Hematopoietic multipotent progenitor cell treated with erythropoietin and hydrocortisone succinate and interleukin-3 and kit ligand, for 15 days (in vitro differentiated cells): ENCODE results near the gene CARD9.
A peak's percentile ranks its signal among the peaks of the same experiment; 100 is the strongest.

Source experiments
- DNase-seq: peaks from one replicate; pipeline ENCODE4 v3.0.0-alpha.2; 2015; ENCODE audit warnings: low spot score

CARD9 gene

GRCh38 chr9:136347472-136348256, 25.8 kb downstream of the CARD9 start:
- DNase-seq = no peak

DNA sequence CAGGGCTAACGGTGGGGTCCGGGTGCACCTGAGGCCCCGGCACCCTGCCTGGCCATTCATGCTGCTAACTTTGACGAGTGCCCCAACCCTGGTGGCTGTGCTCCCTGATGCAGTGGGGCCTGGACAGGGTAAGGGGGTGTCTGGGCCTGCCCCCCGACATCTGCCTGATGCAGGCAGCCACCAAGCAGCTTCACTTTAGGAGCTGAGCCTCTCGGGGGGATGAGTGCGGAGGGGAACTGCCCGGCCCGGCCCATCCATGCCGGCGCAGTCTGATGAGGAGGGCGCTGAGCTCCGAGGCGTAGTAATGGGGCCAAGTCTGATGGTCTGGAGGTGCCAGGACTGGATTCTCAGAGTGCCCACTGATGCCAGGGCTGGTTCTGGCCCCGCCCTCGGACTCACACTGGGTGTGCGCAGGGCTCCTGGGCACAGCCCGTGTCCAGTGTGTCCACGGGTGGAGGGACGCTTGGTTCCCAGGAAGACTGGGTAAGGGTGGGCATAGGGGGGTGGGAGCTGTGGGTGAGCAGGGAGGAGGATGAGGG, 26.5 kb downstream of the CARD9 start:
- DNase-seq = no peak

DNA sequence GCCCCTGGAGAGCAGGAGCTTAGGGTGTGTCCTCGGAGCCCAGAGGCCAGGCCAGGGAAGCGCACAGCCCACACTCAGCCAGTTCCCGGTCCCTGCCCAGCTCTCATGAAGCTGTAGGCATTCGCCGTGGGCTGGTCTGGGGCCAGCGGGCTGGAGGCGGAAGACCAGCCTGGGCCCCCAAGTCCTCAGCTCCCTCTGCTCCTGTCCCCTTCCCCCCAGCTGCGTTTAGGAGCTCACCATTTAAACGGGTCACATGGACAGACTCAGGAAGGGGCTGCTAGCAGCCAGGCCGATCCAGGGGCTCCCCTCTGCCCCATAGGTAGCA, 27.4 kb downstream of the CARD9 start:
- no peak for DNase-seq

DNA sequence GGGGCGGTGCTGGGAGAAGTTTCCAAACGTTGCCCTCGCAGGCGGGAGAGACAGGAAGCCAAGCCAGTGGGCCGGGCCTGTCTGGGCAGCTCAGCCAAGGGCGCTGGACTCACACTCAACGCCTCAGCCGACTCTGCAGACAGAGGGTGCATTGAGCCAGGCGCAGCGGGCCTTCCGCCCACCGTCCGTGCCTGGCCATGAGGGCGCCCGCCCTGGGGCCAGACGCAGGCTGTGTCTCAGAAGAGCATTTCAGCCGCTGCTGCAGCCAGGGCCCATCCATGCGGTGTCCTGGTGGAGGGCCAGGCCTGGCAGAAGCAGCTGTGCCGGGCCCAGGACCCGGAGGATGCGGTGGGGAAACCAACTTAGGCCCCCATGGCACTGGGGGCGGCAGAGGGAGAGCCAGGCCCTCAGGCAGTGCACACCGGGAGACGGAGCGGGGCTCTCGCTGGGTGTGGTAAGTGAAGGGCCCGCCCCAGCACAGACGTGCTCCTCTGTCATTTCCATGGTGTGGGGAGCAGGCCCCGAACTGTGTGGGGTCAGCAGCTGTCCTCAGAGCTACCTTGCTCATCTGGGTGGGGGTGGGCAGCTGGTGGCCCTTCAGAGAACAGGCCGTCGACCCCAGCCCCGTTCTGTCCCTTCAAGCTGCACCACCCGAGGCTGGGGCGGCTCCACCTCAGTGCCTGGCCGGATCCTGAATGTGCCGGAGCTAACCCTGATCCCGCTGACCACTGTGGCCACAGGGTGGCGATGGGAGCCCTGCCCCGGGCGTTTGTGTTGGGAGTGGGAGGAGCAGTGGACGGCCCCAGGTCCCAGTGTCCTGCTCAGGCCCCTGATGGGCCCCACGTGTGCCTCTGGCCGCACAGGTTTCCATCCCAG, 27.9 kb downstream of the CARD9 start:
- no peak for DNase-seq

DNA sequence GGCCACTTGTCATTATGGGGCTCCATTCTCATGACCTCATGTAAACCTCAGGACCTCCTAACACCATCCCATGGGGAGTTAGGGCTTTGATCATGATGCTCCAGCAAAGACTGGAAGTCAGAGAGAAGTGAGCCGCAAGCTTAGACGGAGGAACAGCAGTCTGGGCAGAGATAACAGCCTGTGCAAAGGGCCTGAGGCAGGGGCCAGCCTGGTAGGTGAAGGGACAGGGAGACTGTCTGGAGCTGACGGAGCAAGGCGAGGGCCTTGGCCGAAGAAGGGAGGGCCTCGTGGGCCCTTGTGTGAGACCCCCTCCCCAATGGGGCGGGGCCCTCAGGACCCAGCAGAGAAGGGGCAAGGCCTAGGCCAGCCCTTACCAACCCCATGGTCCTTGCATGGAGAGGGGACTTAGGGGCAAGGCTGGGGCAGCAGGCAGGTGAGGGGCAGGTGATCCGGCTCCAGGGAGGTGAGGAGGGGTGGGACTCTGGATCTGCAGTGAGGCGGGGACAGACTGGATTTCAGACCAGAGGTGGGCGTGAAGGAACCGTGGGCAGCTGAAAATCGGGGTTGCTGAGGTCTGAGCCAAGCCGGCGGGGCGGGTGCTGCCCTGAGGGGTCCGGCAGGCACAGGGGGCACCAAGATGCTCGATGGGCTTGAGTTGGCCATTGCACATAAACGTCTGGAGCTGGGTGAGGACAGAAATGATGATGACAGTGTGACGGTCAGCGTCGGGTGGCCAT, 28.8 kb downstream of the CARD9 start:
- no peak for DNase-seq

- DNase-seq = no peak
These were observed 29.6 kb downstream of the CARD9 start for GRCh38 chr9:136343884-136344269.

DNA sequence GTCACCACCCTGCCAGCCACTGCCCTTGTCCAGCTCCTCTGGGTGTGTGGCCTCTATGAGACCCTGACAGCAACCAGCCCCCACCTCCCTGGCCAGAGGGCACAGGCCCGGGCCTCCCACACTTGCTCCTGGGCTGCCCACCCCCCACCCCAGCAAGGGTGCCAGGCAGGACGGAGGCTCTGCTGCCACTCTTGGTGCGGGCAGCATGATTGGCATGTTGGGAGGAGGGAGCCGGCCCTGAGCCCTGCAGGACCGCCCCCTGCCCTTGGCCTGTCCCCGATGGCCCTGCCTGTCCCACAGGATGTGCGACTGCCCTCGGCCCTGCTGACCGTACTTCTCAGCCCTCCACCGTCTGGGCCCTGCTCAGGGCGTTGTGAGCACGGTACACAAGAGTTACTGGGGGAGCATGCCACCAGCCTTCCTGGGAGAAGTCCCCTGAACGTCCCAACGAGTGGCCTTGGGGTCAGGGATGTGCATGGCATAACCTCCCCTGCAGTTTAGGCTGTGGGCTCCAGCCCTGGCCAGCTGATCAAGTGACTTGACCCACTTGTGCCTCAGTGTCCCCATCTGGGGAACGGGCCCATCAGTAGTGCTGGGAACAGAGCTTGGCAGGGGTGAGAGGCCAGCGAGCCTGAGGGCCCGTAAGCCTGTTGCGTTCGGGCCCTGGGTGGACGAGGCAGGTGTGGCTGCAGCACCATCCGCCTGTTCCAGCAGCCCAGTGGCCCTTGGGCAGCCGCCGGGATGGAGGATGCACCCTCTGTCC, 30.2 kb downstream of the CARD9 start:
- DNase-seq = no peak

- peak; percentile 81 for DNase-seq
These were observed 31.0 kb downstream of the CARD9 start for GRCh38 chr9:136342181-136343120.

- DNase-seq = no peak
These were observed 31.7 kb downstream of the CARD9 start for GRCh38 chr9:136341769-136342168.

DNA sequence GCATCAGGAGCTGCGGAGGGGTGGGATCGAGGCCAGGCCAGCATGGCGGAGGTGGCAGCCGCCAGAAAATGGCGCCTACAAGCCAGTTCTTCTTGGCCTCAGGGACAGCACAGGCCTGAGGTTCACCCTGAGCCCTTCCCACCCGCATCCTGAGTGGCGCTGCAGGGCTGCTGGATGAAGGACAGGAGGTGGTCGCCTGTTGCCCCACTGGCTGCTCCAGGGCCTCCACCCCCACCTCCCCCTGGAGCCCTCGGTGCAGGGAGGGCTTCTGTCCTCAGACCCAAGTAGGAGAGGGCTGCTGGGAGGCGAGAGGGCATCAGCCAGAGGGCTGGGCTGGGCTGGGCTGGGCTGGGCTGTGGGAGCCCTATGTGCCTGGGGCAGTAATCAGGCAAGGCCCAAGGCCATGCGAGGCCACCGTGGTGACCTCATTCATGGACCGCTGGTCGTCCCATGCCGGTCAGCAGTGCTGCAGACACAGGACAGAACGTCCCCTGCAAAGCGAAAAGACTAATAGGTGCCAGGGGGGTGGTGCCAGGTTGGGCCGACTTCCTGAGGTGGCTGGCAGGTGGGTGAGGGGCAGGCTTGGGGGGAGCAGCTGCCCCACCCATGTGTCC, 32.3 kb downstream of the CARD9 start:
- DNase-seq = no peak

DNA sequence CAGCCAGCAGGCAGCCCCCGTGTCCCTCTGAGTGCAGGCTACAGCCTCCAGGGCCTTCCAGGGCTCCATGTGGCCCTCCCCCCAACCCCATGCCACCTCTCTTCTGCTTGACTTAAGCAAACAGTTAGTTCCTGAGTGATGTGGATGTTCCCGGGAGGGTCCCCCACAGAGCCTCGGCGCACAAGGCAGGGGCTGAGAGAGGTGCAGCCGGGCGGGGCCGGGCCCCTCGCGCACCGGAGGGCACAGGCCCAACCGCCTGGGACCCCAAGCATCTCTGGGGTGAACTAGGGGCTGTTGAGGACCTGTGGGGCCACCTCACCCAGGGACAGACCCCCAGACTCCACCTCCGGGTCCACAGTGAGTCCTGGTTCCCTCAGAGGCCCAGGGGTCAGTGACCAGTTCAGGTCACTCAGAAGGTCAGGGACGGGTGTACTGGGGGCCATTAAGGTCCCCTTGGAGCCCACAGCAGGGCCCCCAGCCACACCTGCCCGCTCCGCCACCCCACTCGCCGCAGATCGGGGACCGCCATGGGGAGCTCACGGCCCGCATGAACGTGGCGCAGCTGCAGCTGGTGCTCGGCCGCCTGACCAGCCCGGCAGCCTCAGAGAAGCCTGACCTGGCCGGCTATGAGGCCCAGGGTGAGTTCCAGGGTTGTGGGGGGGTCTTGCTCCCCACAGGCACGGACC, 33.0 kb downstream of the CARD9 start:
- no peak for DNase-seq

- DNase-seq = no peak
These were observed 33.5 kb downstream of the CARD9 start for GRCh38 chr9:136339958-136340310.

DNA sequence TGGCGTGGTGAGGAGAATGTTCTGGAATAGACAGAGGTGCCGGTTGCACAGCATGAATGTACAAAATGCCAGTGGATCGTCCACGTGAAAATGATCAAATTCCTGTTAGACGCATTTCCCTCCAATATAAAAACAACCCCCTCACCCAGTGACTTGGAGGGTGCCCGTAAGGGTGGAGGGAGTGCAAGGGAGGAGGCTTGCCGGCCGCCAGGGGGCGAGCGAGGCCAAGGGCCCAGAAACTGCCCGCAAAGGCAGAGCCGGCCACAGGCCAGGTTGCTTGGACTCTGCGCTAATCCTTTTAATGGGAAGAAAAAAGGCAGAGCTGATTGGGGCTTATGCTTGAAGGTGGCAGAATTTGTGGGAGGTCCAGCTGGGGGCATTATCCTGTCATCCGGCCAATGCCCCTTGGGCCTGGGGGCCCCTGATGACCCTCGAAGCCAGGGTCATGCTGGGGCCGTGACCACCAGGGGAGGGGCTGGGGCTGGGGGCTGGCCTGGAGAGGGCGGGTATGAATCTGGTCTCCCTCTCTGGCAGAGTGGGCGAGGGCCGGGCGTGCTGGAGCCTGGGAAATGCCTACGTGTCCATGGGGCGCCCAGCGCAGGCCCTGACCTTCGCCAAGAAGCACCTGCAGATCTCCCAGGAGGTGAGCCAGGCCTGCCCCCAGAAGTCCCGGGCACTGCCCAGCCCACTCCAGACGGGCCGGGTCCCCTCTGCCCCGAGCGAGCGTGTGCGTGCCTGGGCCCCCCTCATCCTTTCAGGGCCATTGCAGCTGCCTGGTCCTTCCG, 34.1 kb downstream of the CARD9 start:
- peak; percentile 74 for DNase-seq

- DNase-seq = no peak
These were observed 35.0 kb downstream of the CARD9 start for GRCh38 chr9:136338511-136338910.

DNA sequence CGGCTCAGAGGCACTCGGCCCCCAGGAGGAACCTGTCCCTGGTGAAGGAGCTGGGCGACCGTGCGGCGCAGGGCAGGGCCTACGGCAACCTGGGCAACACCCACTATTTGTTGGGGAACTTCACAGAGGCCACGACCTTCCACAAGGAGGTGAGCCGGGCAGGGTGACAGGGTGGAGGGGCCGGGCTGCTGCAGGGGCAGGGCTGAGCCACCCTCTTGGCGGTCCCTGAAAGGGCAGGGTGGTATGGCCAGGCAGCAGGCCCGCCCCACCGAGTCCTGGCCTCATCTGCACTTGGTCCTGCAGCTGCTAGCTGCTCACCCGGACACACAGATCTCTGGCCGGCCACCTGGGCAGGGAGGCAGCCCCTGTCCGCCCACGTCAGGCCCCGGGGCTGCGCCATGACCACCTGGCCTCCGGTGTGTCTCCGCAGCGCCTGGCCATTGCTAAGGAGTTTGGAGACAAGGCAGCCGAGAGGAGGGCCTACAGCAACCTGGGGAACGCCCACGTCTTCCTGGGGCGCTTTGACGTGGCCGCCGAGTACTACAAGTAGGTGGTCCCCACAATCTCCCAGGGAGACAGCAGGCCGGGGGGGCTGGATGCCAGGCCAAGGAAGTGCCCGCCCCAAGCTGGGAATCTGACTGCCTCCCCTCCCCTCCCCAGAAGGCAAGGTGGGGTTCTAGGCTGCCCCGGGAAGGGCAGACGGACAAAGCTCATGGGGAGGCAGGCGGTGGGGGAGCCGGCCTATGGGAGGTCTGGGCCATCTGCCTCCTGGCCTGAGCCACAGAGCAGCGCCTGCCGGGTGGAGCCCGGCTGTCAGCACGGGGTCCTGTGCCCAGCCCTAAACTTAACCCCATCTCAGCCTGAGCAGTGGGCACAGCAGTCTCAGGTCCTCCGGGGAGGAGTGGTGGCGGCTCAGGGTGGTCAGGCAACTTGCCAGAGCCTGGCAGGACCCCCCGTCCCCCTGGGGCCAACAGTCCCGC, 35.8 kb downstream of the CARD9 start:
- no peak for DNase-seq

DNA sequence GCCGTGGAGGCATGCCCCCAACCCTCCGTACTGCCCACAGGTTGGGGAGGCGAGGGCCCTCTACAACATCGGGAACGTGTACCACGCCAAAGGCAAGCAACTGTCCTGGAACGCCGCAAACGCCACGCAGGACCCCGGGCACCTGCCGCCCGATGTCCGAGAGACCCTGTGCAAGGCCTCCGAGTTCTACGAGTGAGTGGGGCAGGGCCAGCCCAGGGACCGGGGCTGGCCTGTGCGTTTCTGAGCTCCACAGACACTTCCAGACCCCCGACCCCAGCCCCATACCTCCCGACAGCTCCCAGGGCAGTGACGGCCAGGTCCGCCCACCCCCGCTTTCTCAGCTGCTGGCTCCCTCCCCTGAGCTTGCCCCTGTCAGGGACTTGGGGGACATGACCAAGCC, 36.6 kb downstream of the CARD9 start:
- DNase-seq = no peak

DNA sequence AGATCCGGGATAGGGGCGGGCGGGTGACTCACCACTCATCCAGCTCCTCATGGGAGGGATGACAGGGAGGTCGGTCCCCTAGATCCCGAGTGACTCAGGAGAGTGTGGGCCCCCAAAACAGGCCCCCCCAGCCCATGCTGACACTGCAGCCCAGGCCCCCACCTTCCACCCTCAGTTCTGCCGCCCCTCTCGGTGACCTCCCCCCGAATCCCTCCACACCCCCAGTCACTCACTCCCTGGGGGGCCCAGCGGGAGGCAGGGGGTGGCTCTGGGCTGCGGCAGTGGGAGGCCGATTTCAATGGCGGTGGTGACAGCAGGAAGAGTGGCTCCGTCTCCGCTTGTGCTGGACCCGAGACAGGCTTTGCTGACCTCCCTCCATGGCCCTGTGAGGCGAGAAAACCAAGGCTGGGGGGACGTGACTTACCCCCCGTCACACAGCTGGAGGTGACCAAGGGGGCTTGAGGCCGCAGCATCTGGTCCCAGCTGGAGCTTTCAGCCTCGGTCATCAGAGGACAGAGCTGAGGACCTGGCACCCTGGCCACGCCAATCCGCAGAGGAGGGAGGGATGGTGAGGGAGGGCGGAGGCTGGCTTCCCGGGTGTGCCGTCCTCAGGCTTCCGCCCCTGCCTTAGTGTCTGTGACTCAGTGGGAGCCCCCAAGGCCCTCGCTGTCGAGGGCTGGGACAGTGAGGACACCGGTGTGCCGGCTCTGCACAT, 37.2 kb downstream of the CARD9 start:
- no peak for DNase-seq
